Stimulated activated CD8-positive, alpha-beta memory T cell treated with anti-CD3 and anti-CD28 coated beads, Interleukin-2, amount 100 ng/mL, for 48 hours (primary cell): Measurements from ENCODE around the gene CAPSL.
"Not testable (repeated sequence)": the region's sequence is repeated elsewhere in the genome, so short reads cannot be mapped to it uniquely, and the experiment has no call there.

ENCODE experiments used
- DNase-seq, 2 donors: peaks; one replicate each; pipeline ENCODE4 v3.0.0-alpha.2; 2020; ENCODE audit warnings: low read depth in 2 of 2

Gene CAPSL

GRCh38 chr5:35938568-35939227 lies at the start of gene CAPSL:
Gene CAPSL, minus strand, starts transcription at chr5:35938622. Its CDS starts 17,502 bp downstream, at chr5:35921120.
- no peak for DNase-seq

DNA sequence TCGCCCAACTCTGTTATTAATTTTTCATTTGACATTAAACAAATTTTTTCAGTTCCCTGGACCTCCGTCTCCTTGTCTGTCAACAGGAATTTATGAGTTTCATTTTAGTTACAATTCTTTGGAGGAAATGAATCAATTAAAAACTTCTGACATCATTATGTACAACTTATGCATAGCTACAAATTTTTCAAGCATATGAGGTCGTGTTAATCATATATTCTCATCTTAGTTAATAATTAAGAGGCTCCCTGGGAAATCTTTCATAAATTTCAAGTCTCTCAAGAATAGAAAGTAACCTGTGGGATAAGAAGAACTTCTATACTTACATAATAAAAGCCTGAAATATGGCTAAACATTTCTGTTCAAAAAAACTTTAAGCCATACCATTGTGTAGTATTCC lies 49.4 kb upstream of the CAPSL start:
- no peak for DNase-seq

DNA sequence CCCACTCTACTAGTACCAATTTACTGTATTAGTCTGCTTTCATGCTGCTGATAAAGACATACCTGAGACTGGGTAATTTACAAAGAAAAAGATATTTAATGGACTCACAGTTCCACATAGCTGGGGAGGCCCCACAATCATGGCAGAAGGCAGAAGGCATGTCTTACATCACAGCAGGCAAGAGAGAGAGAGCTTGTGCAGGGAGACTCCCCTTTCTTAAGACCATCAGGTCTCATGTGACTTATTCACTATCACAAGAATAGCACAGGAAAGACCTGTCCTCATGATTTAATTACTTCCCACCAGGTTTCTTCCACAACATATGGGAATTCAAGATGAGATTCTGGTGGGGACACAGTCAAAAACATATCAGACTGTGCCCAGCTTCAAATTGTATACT lies 41.3 kb upstream of the CAPSL start:
- no peak for DNase-seq

DNA sequence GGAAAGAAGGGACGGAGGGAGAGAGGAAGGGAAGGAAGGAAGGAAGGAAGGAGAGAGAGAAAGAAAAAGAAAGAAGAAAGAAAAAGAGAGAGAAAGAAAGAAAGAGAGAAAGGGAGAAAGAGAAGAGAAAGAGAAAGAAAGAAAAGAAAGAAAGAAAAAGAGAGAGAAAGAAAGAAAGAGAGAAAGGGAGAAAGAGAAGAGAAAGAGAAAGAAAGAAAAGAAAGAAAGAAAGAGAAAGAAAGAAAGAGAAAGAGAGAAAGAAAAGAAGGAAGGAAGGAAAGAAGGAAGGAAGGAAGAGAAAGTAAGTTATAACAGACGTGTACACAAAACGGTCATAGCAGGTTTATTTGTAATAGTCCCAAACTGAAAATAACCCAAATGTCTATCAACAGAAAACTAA lies 38.4 kb upstream of the CAPSL start:
- not testable (repeated sequence) for DNase-seq

DNA sequence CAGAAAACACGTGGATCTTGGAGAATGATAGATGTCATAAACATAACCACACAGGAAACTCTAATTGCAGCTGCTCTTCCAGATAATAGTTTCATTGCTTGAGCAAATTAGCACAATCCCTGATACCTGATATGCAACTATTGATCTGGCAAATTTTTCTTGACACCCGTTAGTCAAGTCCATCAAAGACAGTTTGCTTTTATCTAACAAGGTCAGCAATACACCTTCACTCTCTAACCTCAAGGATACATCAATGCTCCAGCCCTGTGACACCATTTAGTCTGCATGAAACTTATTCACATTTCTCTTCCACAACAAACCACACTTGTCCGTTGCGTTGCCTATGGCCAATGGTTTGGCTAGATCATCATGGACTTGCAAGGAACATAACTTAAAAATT lies 36.1 kb upstream of the CAPSL start:
- DNase-seq: no peak

- DNase-seq: no peak
Observed at GRCh38 chr5:35971878-35972210, 33.4 kb upstream of the CAPSL start.

DNA sequence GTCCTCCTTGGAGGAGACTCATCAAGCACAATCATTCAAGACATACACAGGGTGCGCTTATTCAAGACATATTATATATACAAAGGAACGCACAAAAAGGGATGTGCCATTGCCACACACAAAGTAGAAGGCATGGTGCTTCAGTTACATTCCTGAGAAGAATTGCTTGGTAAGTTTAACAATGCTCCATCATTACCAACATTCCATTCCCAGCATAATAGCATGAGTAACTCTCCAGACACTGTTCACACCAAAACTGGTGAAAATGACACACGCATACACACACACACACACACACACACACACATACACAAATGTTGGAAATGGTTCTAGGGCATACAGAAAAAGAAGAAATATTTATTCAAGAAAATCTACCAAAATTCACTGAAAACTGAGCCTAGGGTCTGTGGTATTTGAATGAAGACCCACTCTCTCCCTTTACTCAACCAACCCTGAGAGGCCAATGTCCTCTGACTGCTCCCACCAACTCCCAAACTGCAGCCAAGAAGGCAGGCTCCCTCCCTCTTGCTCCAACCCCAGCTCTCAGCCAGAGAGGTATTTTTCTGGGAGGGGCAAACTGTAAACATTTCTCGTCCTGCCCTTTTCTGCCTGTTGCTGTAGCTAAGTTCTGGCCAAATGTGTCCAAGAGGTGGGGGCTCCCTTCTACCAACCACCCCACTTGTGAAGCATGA lies 32.9 kb upstream of the CAPSL start:
- no peak for DNase-seq

- no peak for DNase-seq
Observed at GRCh38 chr5:35963381-35963843, 25.0 kb upstream of the CAPSL start.

GRCh38 chr5:35960328-35960727 lies 21.9 kb upstream of the CAPSL start:
- DNase-seq: no peak

DNA sequence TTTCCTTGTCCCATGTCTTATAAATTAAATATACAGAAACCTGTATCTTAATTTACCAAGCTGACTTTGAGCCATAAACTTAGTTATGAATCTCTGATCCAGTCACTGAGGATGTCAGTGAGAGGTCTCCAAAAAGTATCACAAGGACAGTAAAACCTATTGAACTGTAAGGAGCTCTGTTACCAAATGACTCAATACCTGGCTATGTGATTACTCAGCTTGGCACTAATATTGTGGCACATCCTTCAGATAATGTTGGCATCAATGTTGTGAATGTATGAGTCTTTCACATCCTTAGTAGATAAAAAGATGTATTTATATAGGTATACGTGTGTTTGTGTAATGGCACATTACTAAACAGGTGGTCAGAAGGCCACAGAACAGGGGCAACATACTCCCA lies 18.0 kb upstream of the CAPSL start:
- DNase-seq: no peak

DNA sequence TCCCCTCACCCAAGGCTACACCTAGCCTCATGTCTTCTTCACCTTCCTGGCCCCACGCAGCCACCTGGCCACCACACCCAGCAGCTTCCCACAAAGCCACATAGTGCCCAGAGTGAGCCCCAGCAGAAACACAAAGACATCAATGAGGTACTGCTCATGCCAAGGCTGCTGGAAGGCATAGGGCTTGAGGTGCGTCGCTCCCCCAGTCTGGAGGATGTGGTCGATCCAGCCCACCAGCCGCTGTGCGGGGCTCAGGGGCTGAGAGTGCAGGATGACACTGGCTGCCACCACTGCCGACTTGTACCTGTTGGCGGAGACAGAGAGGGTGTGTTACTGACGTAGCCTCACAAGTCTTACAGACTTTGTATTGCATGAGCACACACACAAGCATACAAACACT lies 15.8 kb upstream of the CAPSL start:
- peak in 1 of 2 donors; percentile 3 for DNase-seq

GRCh38 chr5:35947085-35947484 lies 8.7 kb upstream of the CAPSL start:
- no peak for DNase-seq

DNA sequence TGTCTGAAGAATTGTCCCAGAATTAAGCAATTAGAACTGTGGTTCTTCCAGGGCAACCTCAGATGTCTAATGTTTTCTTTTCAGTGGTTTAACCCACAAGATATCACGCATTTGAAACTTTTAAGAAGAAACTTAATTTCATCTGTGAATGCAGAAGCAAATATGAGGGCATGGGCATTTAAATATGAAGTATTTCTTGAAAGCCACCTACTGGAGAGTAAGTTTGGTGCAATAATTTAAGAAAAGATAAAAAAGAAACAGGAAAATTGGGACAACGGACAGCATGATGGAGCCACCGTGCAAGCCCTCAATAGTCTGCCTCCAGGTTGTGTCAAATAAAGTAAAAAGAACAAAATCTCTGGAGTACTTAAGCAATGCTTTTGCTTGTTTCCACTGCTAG lies 1.2 kb upstream of the CAPSL start:
- no peak for DNase-seq

- no peak for DNase-seq
Observed at GRCh38 chr5:35926389-35927051, 11.9 kb downstream of the CAPSL start.

- peak; percentile 74 to 81 for DNase-seq
Observed at GRCh38 chr5:35924950-35925722, 13.3 kb downstream of the CAPSL start.

- DNase-seq: no peak
Observed at GRCh38 chr5:35924122-35924949, 14.1 kb downstream of the CAPSL start.

DNA sequence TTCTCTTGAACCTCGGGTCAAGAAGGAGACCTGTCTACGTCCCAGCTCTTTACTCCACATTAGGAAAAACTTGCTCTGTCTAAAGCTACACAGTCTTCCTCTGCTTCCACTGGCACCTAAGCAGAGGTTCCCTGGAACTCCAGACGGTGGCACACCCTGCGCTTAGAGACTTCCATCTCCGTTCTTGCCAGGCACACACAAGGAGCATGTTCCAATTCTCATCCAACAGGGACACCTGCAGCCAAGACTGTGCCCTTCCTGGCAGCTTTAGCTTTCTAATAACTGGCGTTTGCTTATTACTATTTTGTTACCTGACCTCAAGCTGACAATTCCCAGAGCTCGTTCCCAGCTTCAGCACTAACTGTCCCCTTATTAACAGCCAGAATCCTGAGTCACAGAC lies 16.0 kb downstream of the CAPSL start:
- no peak for DNase-seq

GRCh38 chr5:35921930-35922329 lies 16.5 kb downstream of the CAPSL start:
- no peak for DNase-seq

- no peak for DNase-seq
Observed at GRCh38 chr5:35920890-35921289, 17.5 kb downstream of the CAPSL start.

GRCh38 chr5:35919191-35919590 lies 19.2 kb downstream of the CAPSL start:
- DNase-seq: no peak

DNA sequence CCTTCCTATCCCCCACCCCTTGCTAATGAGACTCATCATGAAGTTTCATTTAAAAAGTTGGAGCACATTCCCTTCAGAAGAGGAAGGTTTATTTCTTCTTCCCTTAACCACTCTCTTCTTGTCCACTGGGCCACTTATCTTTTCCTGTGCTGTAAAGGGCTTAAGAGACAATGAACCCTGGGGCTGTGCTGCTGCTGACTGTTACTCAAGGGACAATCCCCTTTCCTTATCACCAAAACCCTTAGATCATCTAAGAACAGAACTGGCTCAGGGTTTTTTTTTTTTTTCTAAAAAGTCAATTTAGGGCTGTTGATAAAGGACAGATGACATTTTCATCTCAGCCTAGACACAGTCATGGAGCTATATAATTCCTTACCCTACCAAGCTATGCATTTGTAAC lies 29.6 kb downstream of the CAPSL start:
- no peak for DNase-seq
